Osteocyte (in vitro differentiated cells): ENCODE measurements around the gene MAOB. TPM values are rescaled to one million over a fixed set of nuclear protein-coding genes. Genes with fewer than 3 reads are reported as not detected.

Source experiments
- DNase-seq: peaks from one replicate; pipeline ENCODE4 v3.0.0; 2021; ENCODE audit warnings: mixed read lengths; ENCODE audit not compliant: unreplicated experiment; ENCODE audit errors: extremely low spot score
- H3K27ac Mint-ChIP-seq: one replicate; pipeline ENCODE4 v1.8.0; 2021; ENCODE audit warnings: mild to moderate bottlenecking, mixed read lengths; ENCODE audit not compliant: unreplicated experiment
- H3K27me3 Mint-ChIP-seq: one replicate; pipeline ENCODE4 v1.8.0; 2021; ENCODE audit warnings: mixed read lengths; ENCODE audit not compliant: unreplicated experiment
- H3K36me3 Mint-ChIP-seq: one replicate; pipeline ENCODE4 v1.8.0; 2021; ENCODE audit warnings: mixed read lengths; ENCODE audit not compliant: unreplicated experiment
- H3K4me1 Mint-ChIP-seq: one replicate; pipeline ENCODE4 v1.8.0; 2021; ENCODE audit warnings: mixed read lengths; ENCODE audit not compliant: unreplicated experiment
- H3K4me3 Mint-ChIP-seq: one replicate; pipeline ENCODE4 v1.8.0; 2021; ENCODE audit warnings: mild to moderate bottlenecking, moderate library complexity, mixed read lengths; ENCODE audit not compliant: unreplicated experiment
- H3K9me3 Mint-ChIP-seq: one replicate; pipeline ENCODE4 v1.8.0; 2021; ENCODE audit warnings: mixed read lengths; ENCODE audit not compliant: unreplicated experiment
- total RNA-seq: library from RNA; stranded (reverse); gene quantifications from 2 replicates; pipeline ENCODE4 v1.2.1, GENCODE V29; 2021
- TF ChIP-seq, protein P1 (sequence below): fragments of 200-600 bp; sonication (generic); IDR thresholded peaks from 2 replicates; pipeline ENCODE4 v1.5.0; 2021; ENCODE audit warnings: antibody characterized with exemption, mild to moderate bottlenecking, moderate library complexity

MAOB gene
- total RNA-seq, 1 donor from 2014 or later = not detected

DNA sequence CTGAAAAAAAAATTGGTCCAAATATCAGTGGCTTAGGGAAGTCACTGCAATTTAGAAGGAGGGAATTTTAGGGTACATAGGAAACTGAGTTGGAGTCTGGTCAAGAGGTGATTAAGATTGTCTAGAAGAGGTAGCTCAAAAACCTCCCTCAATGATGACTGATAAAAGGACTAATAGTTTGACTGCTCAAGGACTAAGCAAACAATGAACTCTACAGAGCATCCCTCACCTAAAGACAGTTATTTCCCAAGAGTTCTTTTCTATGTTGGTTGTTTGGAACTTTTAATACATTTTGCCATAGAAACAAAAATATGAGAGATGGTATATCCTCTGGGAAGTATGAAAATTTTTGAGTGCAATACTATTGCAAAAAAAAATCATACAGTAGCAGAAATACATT is 35.7 kb downstream of the MAOB start:
- no peak overlapping the region for H3K4me3 Mint-ChIP-seq
- no peaks in the 10 kb centered on the region for H3K4me1 Mint-ChIP-seq
- TF ChIP-seq, protein P1, sequence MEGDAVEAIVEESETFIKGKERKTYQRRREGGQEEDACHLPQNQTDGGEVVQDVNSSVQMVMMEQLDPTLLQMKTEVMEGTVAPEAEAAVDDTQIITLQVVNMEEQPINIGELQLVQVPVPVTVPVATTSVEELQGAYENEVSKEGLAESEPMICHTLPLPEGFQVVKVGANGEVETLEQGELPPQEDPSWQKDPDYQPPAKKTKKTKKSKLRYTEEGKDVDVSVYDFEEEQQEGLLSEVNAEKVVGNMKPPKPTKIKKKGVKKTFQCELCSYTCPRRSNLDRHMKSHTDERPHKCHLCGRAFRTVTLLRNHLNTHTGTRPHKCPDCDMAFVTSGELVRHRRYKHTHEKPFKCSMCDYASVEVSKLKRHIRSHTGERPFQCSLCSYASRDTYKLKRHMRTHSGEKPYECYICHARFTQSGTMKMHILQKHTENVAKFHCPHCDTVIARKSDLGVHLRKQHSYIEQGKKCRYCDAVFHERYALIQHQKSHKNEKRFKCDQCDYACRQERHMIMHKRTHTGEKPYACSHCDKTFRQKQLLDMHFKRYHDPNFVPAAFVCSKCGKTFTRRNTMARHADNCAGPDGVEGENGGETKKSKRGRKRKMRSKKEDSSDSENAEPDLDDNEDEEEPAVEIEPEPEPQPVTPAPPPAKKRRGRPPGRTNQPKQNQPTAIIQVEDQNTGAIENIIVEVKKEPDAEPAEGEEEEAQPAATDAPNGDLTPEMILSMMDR = no peak
- H3K9me3 Mint-ChIP-seq = peaks cover 6% of the 10 kb centered on the region
- H3K36me3 Mint-ChIP-seq = no peaks in the 10 kb centered on the region
- H3K27me3 Mint-ChIP-seq = no peaks in the 10 kb centered on the region
- no peak for DNase-seq
- H3K27ac Mint-ChIP-seq = no peak overlapping the region

DNA sequence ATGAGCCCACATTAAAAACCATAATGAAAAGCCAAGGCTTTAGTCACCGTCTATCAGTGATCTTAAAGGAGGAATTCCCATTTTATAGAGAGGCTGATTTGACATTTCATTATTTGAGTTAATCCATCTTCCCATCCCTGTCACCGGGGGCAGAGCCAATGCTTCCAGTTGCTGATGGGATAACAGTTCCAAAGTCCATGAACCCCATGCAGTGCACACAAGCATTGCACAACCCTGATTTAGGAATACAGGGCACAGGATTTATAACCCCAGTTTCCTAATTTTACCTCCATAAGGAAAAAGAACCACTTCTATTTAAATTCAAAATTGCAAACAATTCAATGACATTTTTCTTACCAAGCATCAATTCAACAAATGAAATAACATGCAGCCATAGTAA is 36.5 kb downstream of the MAOB start:
- H3K4me3 Mint-ChIP-seq = no peak overlapping the region
- H3K27me3 Mint-ChIP-seq = no peaks in the 10 kb centered on the region
- no peaks in the 10 kb centered on the region for H3K4me1 Mint-ChIP-seq
- DNase-seq = no peak
- H3K27ac Mint-ChIP-seq = no peak overlapping the region
- TF ChIP-seq, protein P1 = no peak
- peaks cover 9% of the 10 kb centered on the region for H3K9me3 Mint-ChIP-seq
- H3K36me3 Mint-ChIP-seq = no peaks in the 10 kb centered on the region

- H3K36me3 Mint-ChIP-seq = no peaks in the 10 kb centered on the region
- H3K27me3 Mint-ChIP-seq = no peaks in the 10 kb centered on the region
- DNase-seq = no peak
- TF ChIP-seq, protein P1 = no peak
- peaks cover 9% of the 10 kb centered on the region for H3K9me3 Mint-ChIP-seq
- H3K27ac Mint-ChIP-seq = no peak overlapping the region
- H3K4me1 Mint-ChIP-seq = no peaks in the 10 kb centered on the region
- H3K4me3 Mint-ChIP-seq = no peak overlapping the region
Observed at GRCh38 chrX:43840265-43840664, 42.0 kb downstream of the MAOB start.

- H3K4me1 Mint-ChIP-seq = no peaks in the 10 kb centered on the region
- no peak for DNase-seq
Observed at GRCh38 chrX:43836435-43837184, 45.6 kb downstream of the MAOB start.

DNA sequence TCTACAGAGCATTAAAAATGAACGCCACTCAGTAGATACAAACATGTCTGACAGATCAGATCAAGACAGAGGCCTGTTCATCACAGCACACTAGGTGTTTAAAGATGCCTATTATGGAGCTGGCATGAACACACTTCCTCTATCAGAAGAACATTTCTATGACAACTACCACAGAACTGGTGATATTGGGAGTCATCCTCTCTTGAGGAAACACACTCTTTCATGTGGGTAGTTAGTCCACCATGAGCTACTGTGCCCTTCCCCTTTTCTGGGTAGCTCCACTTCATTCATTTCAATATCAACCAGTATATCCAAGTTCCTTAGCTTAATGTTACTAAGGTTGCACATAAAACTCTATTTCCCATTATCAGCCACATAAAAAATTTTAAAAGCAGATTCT is 46.7 kb downstream of the MAOB start:
- no peak overlapping the region for H3K27ac Mint-ChIP-seq
- no peaks in the 10 kb centered on the region for H3K4me1 Mint-ChIP-seq

More at GRCh38 chrX:43836435-43837184, 45.6 kb downstream of the MAOB start:
- Mint-ChIP-seq H3K27ac (no peak overlapping the region), H3K36me3 (no peaks in the 10 kb centered on the region), H3K27me3 (peaks cover 2% of the 10 kb centered on the region), H3K9me3 (peaks cover 3% of the 10 kb centered on the region), H3K4me3 (no peak overlapping the region)
- TF ChIP-seq, protein P1 = peak; percentile 65

More for the DNA sequence above, 46.7 kb downstream of the MAOB start:
- TF ChIP-seq, protein P1 = no peak
- Mint-ChIP-seq H3K27me3 (peaks cover 5% of the 10 kb centered on the region), H3K4me3 (no peak overlapping the region), H3K36me3 (no peaks in the 10 kb centered on the region), H3K9me3 (no peaks in the 10 kb centered on the region)
- DNase-seq = no peak
